ENCODE measurements around the gene APLF.
"Not testable (repeated sequence)": the region's sequence is repeated elsewhere in the genome, so short reads cannot be mapped to it uniquely, and the experiment has no call there.

Gene APLF

GRCh38 chr2:68537809-68538208, 70.4 kb downstream of the APLF start:
- no peak for DNase-seq

- no peak for DNase-seq
These were observed 77.4 kb downstream of the APLF start for GRCh38 chr2:68544811-68545210.

- no peak for DNase-seq
These were observed 81.0 kb downstream of the APLF start for GRCh38 chr2:68548396-68548795.

GRCh38 chr2:68553098-68553497, 85.7 kb downstream of the APLF start:
- no peak for DNase-seq

- DNase-seq: not testable (repeated sequence)
These were observed 88.2 kb downstream of the APLF start for GRCh38 chr2:68555425-68556206.

GRCh38 chr2:68556381-68556780, 89.0 kb downstream of the APLF start:
- no peak for DNase-seq

- DNase-seq: no peak
These were observed 91.2 kb downstream of the APLF start for GRCh38 chr2:68558576-68558975.

GRCh38 chr2:68559692-68560091, 92.3 kb downstream of the APLF start:
- DNase-seq: no peak

GRCh38 chr2:68560545-68560944, 93.2 kb downstream of the APLF start:
- DNase-seq: no peak

GRCh38 chr2:68561372-68561771, 94.0 kb downstream of the APLF start:
- DNase-seq: no peak

- no peak for DNase-seq
These were observed 95.5 kb downstream of the APLF start for GRCh38 chr2:68562934-68563333.

- DNase-seq: no peak
These were observed 97.0 kb downstream of the APLF start for GRCh38 chr2:68564426-68564825.

- DNase-seq: no peak
These were observed 97.9 kb downstream of the APLF start for GRCh38 chr2:68565273-68565672.

- no peak for DNase-seq
These were observed 98.5 kb downstream of the APLF start for GRCh38 chr2:68565858-68566257.

- DNase-seq: no peak
These were observed 99.0 kb downstream of the APLF start for GRCh38 chr2:68566362-68566761.

- no peak for DNase-seq
These were observed 100.7 kb downstream of the APLF start for GRCh38 chr2:68568116-68568515.

- DNase-seq: no peak
These were observed 102.2 kb downstream of the APLF start for GRCh38 chr2:68569604-68570003.

- DNase-seq: not testable (repeated sequence)
These were observed 103.0 kb downstream of the APLF start for GRCh38 chr2:68570434-68570833.

- DNase-seq: no peak
These were observed 106.9 kb downstream of the APLF start for GRCh38 chr2:68574202-68574791.

GRCh38 chr2:68577183-68577582, 109.8 kb downstream of the APLF start:
- DNase-seq: no peak

GRCh38 chr2:68579689-68580088, 112.3 kb downstream of the APLF start:
- no peak for DNase-seq

GRCh38 chr2:68588589-68588988, 121.2 kb downstream of the APLF start:
- no peak for DNase-seq

- no peak for DNase-seq
These were observed 122.6 kb downstream of the APLF start for GRCh38 chr2:68589963-68590362.

GRCh38 chr2:68590702-68591101, 123.3 kb downstream of the APLF start:
- DNase-seq: no peak

- no peak for DNase-seq
These were observed 123.8 kb downstream of the APLF start for GRCh38 chr2:68591225-68591624.
